Diencephalon (tissue), 1 donor: Measurements from ENCODE around the gene SYNGR2. TPM values are rescaled to one million over a fixed set of nuclear protein-coding genes. Genes with fewer than 3 reads are reported as not detected.

Experiments used
- small RNA-seq: library from RNA; depleted of rRNA; stranded (forward); fragments of <200 nt; gene quantifications from one replicate; pipeline ENCODE3, GENCODE V24; 2014
- total RNA-seq: library from RNA; depleted of rRNA; stranded (reverse); fragments of >200 nt; gene quantifications from one replicate; pipeline ENCODE4 v1.2.3, GENCODE V29; 2014

The SYNGR2 gene
- 10.6 TPM for total RNA-seq

GRCh38 chr17:78168242-78168902 is at the start of gene SYNGR2:
Gene SYNGR2, plus strand, starts transcription at chr17:78168581. Its CDS starts 36 bp downstream, at chr17:78168617.

GRCh38 chr17:78128551-78129350 is 39.6 kb upstream of the SYNGR2 start, which contains the start of gene TMC6:
Gene TMC6, minus strand, starts transcription at chr17:78128755. Its CDS starts 1,923 bp downstream, at chr17:78126832.

GRCh38 chr17:78130437-78131101 is 37.8 kb upstream of the SYNGR2 start, which contains the start of gene TMC8:
Gene TMC8, plus strand, starts transcription at chr17:78130771. Its CDS starts 818 bp downstream, at chr17:78131589.

GRCh38 chr17:78186692-78187595 is 18.6 kb downstream of the SYNGR2 start, which contains the start of the genes AFMID and TK1:
Gene AFMID, plus strand, starts transcription at chr17:78187362. Its CDS starts 9 bp downstream, at chr17:78187371.
Gene TK1, minus strand, starts transcription at chr17:78187052. Its CDS starts 58 bp downstream, at chr17:78186994.

DNA sequence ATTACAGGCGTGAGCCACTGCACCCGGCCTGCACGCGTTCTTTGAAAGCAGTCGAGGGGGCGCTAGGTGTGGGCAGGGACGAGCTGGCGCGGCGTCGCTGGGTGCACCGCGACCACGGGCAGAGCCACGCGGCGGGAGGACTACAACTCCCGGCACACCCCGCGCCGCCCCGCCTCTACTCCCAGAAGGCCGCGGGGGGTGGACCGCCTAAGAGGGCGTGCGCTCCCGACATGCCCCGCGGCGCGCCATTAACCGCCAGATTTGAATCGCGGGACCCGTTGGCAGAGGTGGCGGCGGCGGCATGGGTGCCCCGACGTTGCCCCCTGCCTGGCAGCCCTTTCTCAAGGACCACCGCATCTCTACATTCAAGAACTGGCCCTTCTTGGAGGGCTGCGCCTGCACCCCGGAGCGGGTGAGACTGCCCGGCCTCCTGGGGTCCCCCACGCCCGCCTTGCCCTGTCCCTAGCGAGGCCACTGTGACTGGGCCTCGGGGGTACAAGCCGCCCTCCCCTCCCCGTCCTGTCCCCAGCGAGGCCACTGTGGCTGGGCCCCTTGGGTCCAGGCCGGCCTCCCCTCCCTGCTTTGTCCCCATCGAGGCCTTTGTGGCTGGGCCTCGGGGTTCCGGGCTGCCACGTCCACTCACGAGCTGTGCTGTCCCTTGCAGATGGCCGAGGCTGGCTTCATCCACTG is 45.8 kb downstream of the SYNGR2 start, which contains the start of gene BIRC5:
TSS of gene BIRC5 (plus strand) at position 238 of the 690 bp plus-strand sequence. CDS start at position 302, 64 bp downstream.

Small RNAs within 50 kb of the gene (small RNA-seq; reads per million reads assigned to genes)
- not detected for gene AC087645.1

Other genes starting within 250 kb of the SYNGR2 start
- 39.2 TPM for gene TNRC6C, start 209.9 kb upstream of the SYNGR2 start, total RNA-seq
- gene TMC6, start 39.8 kb upstream of the SYNGR2 start, total RNA-seq = 5.1 TPM
- 0.92 TPM for gene TMC8, start 37.8 kb upstream of the SYNGR2 start, total RNA-seq
- gene C17orf99, start 22.2 kb upstream of the SYNGR2 start, total RNA-seq = not detected
- gene TK1, start 18.5 kb downstream of the SYNGR2 start, total RNA-seq = 5.5 TPM
- gene AFMID, start 18.8 kb downstream of the SYNGR2 start, total RNA-seq = 34.4 TPM
- 11.5 TPM for gene BIRC5, start 45.7 kb downstream of the SYNGR2 start, total RNA-seq
- not detected for gene TMEM235, start 63.0 kb downstream of the SYNGR2 start, total RNA-seq
- 4.8 TPM for gene SOCS3, start 191.5 kb downstream of the SYNGR2 start, total RNA-seq
- 28.1 TPM for gene PGS1, start 210.1 kb downstream of the SYNGR2 start, total RNA-seq